Measurements from ENCODE around the gene RRAD.

The RRAD gene

GRCh38 chr16:66934138-66934838, 9.0 kb upstream of the RRAD start, which contains the start of gene CIAO2B:
TSS of gene CIAO2B (minus strand) at chr16:66934402. CDS start at chr16:66934364, 38 bp downstream.
- peak in 55 of 56 donors; percentile 27 to 92 (median 80) for DNase-seq

- peak in 8 of 56 donors; percentile 31 to 74 (median 68) for DNase-seq
Measured at GRCh38 chr16:66933776-66934137, 8.4 kb upstream of the RRAD start.

GRCh38 chr16:66932076-66932475, 6.7 kb upstream of the RRAD start:
- DNase-seq, result no peak

GRCh38 chr16:66931665-66932064, 6.3 kb upstream of the RRAD start:
- no peak for DNase-seq

GRCh38 chr16:66930189-66930588, 4.9 kb upstream of the RRAD start:
- no peak for DNase-seq

- peak in 2 of 56 donors; percentile 23 to 33 for DNase-seq
Measured at GRCh38 chr16:66928702-66929388, 3.5 kb upstream of the RRAD start.

- peak in 2 of 56 donors; percentile 7 to 55 for DNase-seq
Measured at GRCh38 chr16:66927918-66928649, 2.7 kb upstream of the RRAD start.

GRCh38 chr16:66926961-66927436, 1.7 kb upstream of the RRAD start:
- peak in 3 of 56 donors; percentile 11 to 33 (median 25) for DNase-seq

- DNase-seq, result peak in 19 of 56 donors; percentile 10 to 61 (median 23)
Measured at GRCh38 chr16:66926171-66926947, 1.0 kb upstream of the RRAD start.

GRCh38 chr16:66924527-66925321, 611 bp downstream of the RRAD start:
- DNase-seq, result peak in 3 of 56 donors; percentile 5 to 33 (median 30)

- DNase-seq, result no peak
Measured at GRCh38 chr16:66923866-66924265, 1.5 kb downstream of the RRAD start.

GRCh38 chr16:66923247-66923731, 2.0 kb downstream of the RRAD start:
- peak in 1 of 56 donors; percentile 37 for DNase-seq

- no peak for DNase-seq
Measured at GRCh38 chr16:66921729-66922450, 3.4 kb downstream of the RRAD start.

- no peak for DNase-seq
Measured at GRCh38 chr16:66920924-66921680, 4.2 kb downstream of the RRAD start.

GRCh38 chr16:66920299-66920590, 5.1 kb downstream of the RRAD start:
- DNase-seq, result no peak

GRCh38 chr16:66919569-66920298, 5.6 kb downstream of the RRAD start:
- no peak for DNase-seq

- DNase-seq, result no peak
Measured at GRCh38 chr16:66918803-66919568, 6.3 kb downstream of the RRAD start, which contains the start of gene CDH16. TSS of gene CDH16 (minus strand) at chr16:66918885. CDS start at chr16:66918065, 820 bp downstream.
